Neural crest cell (in vitro differentiated cells): Measurements from ENCODE around the gene SDK1. TPM values are rescaled to one million over a fixed set of nuclear protein-coding genes. Genes with fewer than 3 reads are reported as not detected.
A peak's percentile ranks its signal among the peaks of the same experiment; 100 is the strongest.

Experiments used
- DNase-seq: peaks from one replicate; pipeline ENCODE4 v3.0.0; 2021; ENCODE audit warnings: low read depth, mixed read lengths, low spot score
- H3K27ac Mint-ChIP-seq: one replicate; pipeline ENCODE4 v1.8.0; 2021; ENCODE audit warnings: mild to moderate bottlenecking, mixed read lengths; ENCODE audit not compliant: unreplicated experiment
- H3K27me3 Mint-ChIP-seq: 2 replicates; pipeline ENCODE4 v1.8.0; 2021; ENCODE audit warnings: low read depth, mild to moderate bottlenecking, mixed read lengths
- H3K36me3 Mint-ChIP-seq: 2 replicates; pipeline ENCODE4 v1.8.0; 2021; ENCODE audit warnings: low read depth, mild to moderate bottlenecking, mixed read lengths
- H3K4me1 Mint-ChIP-seq: 2 replicates; pipeline ENCODE4 v1.8.0; 2021; ENCODE audit warnings: mixed read lengths
- H3K4me3 Mint-ChIP-seq: one replicate; pipeline ENCODE4 v1.8.0; 2021; ENCODE audit warnings: mild to moderate bottlenecking, mixed read lengths
- H3K9me3 Mint-ChIP-seq: 2 replicates; pipeline ENCODE4 v1.8.0; 2021; ENCODE audit warnings: mixed read lengths
- total RNA-seq: library from RNA; stranded (reverse); gene quantifications from 2 replicates; pipeline ENCODE4 v1.2.1, GENCODE V29; 2021
- TF ChIP-seq, protein P1 (sequence below): fragments of 200-600 bp; sonication (generic); conservative IDR thresholded peaks from 2 replicates; pipeline ENCODE4 v1.5.0; 2021; ENCODE audit warnings: antibody characterized with exemption, mild to moderate bottlenecking

The SDK1 gene
- total RNA-seq, 1 donor from 2014 or later: 11.6 TPM

DNA sequence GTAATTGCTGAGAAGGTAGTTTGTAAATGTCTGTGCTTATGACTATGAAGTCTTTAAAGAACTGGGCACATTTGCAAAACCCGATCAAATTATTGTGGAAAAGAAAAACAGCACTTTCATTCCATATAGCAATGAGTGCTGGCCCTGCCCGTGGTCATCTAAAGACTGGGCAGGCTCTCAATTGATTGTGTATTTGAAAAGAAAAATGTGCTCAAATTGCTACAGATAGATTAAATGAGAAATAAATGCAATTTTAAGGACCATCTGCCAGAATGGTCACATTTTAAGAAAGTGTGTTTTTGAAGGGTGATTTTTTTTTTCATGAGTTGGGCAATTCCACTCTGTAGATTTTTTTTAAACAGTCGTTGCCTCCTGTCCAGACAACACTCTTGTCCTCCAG lies 672.2 kb downstream of the SDK1 start:
- Mint-ChIP-seq H3K4me1 (peaks cover 16% of the 10 kb centered on the region), H3K27ac (no peak overlapping the region), H3K27me3 (no peaks in the 10 kb centered on the region), H3K36me3 (peaks cover 17% of the 10 kb centered on the region), H3K4me3 (no peak overlapping the region), H3K9me3 (no peaks in the 10 kb centered on the region)
- DNase-seq: no peak
- TF ChIP-seq, protein P1, sequence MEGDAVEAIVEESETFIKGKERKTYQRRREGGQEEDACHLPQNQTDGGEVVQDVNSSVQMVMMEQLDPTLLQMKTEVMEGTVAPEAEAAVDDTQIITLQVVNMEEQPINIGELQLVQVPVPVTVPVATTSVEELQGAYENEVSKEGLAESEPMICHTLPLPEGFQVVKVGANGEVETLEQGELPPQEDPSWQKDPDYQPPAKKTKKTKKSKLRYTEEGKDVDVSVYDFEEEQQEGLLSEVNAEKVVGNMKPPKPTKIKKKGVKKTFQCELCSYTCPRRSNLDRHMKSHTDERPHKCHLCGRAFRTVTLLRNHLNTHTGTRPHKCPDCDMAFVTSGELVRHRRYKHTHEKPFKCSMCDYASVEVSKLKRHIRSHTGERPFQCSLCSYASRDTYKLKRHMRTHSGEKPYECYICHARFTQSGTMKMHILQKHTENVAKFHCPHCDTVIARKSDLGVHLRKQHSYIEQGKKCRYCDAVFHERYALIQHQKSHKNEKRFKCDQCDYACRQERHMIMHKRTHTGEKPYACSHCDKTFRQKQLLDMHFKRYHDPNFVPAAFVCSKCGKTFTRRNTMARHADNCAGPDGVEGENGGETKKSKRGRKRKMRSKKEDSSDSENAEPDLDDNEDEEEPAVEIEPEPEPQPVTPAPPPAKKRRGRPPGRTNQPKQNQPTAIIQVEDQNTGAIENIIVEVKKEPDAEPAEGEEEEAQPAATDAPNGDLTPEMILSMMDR: no peak

DNA sequence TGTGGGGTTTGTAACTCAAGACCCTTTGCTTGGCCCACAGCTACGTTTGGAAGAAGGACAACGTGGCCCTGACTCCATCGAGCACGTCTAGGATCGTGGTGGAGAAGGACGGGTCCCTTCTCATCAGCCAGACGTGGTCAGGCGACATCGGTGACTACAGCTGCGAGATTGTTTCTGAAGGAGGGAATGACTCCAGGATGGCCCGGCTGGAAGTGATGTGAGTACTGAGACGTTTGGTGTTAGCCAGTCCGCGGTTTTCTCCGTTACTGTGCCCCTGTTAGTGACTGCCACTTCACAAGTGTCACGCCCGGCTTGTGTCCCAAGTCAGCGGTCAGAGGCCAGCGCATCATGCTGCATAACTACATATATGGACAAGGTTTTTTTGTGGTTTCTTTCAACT lies 673.3 kb downstream of the SDK1 start:
- TF ChIP-seq, protein P1: no peak
- no peaks in the 10 kb centered on the region for H3K9me3 Mint-ChIP-seq
- DNase-seq: no peak
- no peaks in the 10 kb centered on the region for H3K27me3 Mint-ChIP-seq
- H3K4me1 Mint-ChIP-seq: peaks cover 16% of the 10 kb centered on the region
- H3K27ac Mint-ChIP-seq: no peak overlapping the region
- H3K36me3 Mint-ChIP-seq: peaks cover 23% of the 10 kb centered on the region
- H3K4me3 Mint-ChIP-seq: no peak overlapping the region

DNA sequence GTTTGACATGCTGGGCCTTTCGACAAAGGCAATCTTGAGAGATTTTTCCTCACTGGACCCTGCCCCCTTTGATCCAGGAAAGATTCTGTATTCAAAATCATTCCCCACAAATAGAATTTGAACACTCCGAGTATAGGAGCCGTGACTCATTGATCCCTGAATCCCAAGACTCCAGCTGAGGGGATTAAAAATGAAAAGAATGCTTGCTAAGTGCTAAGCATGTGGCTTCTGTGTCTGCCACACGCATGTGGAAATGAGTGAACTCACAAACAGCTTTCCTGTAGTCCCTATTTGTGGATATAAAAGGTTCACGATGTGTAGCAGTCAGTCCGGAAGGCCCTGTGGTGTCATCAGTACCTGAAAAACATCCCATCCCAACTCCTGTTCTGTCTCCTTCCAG lies 674.3 kb downstream of the SDK1 start:
- TF ChIP-seq, protein P1: no peak
- no peak overlapping the region for H3K27ac Mint-ChIP-seq
- H3K9me3 Mint-ChIP-seq: no peaks in the 10 kb centered on the region
- no peak for DNase-seq
- no peak overlapping the region for H3K4me3 Mint-ChIP-seq
- no peaks in the 10 kb centered on the region for H3K27me3 Mint-ChIP-seq
- peaks cover 24% of the 10 kb centered on the region for H3K36me3 Mint-ChIP-seq
- H3K4me1 Mint-ChIP-seq: peaks cover 18% of the 10 kb centered on the region

DNA sequence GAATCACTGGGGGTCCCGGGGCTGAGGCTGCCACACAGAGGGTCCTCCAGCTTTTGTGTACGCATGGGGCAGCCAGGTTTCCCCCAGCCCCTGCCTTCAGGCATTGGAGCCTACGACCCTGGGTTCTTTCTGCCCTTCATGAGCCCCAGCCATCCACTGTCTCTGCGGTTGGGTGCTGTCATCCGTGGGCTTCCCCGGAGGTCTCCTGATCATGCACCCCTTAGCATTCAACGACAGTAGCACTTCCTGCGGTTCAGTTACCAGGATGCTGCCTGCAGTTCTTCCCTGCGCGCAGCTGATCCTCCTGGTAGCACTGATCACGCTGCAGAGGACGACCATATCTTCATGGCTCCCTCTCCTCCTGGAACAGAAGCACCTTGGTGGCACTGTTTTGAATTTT lies 676.3 kb downstream of the SDK1 start:
- no peaks in the 10 kb centered on the region for H3K9me3 Mint-ChIP-seq
- H3K4me3 Mint-ChIP-seq: no peak overlapping the region
- H3K27me3 Mint-ChIP-seq: no peaks in the 10 kb centered on the region
- TF ChIP-seq, protein P1: no peak
- peak overlapping the region; percentile 67 for H3K27ac Mint-ChIP-seq
- H3K36me3 Mint-ChIP-seq: peaks cover 19% of the 10 kb centered on the region
- no peak for DNase-seq
- peaks cover 5% of the 10 kb centered on the region for H3K4me1 Mint-ChIP-seq

DNA sequence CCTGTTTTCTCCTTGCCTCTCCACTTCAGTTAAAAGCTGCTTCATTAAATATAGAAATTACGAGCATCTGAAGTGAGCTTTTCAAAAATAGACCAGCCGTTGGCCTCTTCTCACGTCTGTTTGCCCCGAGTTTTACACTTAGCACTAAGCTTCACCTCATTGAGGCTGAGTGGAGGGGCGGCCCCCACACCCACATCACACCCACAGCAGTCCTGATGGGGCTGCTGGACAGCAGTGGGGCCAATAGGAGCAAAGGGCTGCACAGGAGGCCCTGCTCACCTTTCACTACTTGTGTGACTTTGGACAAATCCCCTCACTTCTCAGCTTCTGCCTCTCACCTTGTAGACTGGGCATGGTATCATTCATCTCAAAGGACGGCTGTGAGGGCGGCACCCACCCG lies 677.8 kb downstream of the SDK1 start:
- peaks cover 5% of the 10 kb centered on the region for H3K4me1 Mint-ChIP-seq
- no peaks in the 10 kb centered on the region for H3K27me3 Mint-ChIP-seq
- no peak for DNase-seq
- peaks cover 19% of the 10 kb centered on the region for H3K36me3 Mint-ChIP-seq
- no peaks in the 10 kb centered on the region for H3K9me3 Mint-ChIP-seq
- H3K4me3 Mint-ChIP-seq: no peak overlapping the region
- TF ChIP-seq, protein P1: no peak
- peak overlapping the region; percentile 17 for H3K27ac Mint-ChIP-seq
